Kidney epithelial cell (primary cell): ENCODE measurements around the gene FLRT1. TPM values are rescaled to one million over a fixed set of nuclear protein-coding genes. Genes with fewer than 3 reads are reported as not detected.

Experiments used
- DNase-seq: peaks from one replicate; pipeline ENCODE4 v3.0.0-alpha.2; 2010; ENCODE audit warnings: low read depth
- H3K27me3 ChIP-seq: 2 replicates; pipeline ENCODE4 v1.6.0; 2011; ENCODE audit warnings: low read length; ENCODE audit not compliant: control insufficient read depth, insufficient read depth
- H3K36me3 ChIP-seq: 2 replicates; pipeline ENCODE4 v1.5.1; 2011; ENCODE audit warnings: low read length; ENCODE audit not compliant: control insufficient read depth, insufficient read depth
- H3K4me3 ChIP-seq: 2 replicates; pipeline ENCODE4 v1.5.1; 2011; ENCODE audit warnings: low read depth, mild to moderate bottlenecking, control low read depth, low read length
- CTCF ChIP-seq: IDR thresholded peaks from 2 replicates; pipeline ENCODE4 v1.5.1; 2011; ENCODE audit warnings: mild to moderate bottlenecking, moderate library complexity, low read length, control low read depth, inconsistent platforms; ENCODE audit not compliant: insufficient read depth, poor library complexity, severe bottlenecking
- total RNA-seq: library from RNA; depleted of rRNA; stranded (reverse); fragments of >200 nt; gene quantifications from 2 replicates; pipeline ENCODE4 v1.2.3, GENCODE V29; 2015

FLRT1 gene
- total RNA-seq, 1 donor from 2014 or later: 0.13 TPM

GRCh38 chr11:64052436-64052835 lies 16.7 kb downstream of the FLRT1 start:
- H3K36me3 ChIP-seq: no peaks in the 10 kb centered on the region
- peaks cover 19% of the 10 kb centered on the region for H3K27me3 ChIP-seq
- TF ChIP-seq CTCF: no peak
- no peak for DNase-seq
- H3K4me3 ChIP-seq: no peak overlapping the region

- Histone ChIP-seq H3K4me3 (no peak overlapping the region), H3K27me3 (peaks cover 22% of the 10 kb centered on the region), H3K36me3 (no peaks in the 10 kb centered on the region)
- no peak for DNase-seq
- no peak for TF ChIP-seq CTCF
Measured at GRCh38 chr11:64052938-64053622, 17.3 kb downstream of the FLRT1 start.

GRCh38 chr11:64053699-64054098 lies 18.0 kb downstream of the FLRT1 start:
- DNase-seq: no peak
- no peak for TF ChIP-seq CTCF
- Histone ChIP-seq H3K4me3 (no peak overlapping the region), H3K36me3 (no peaks in the 10 kb centered on the region), H3K27me3 (peaks cover 29% of the 10 kb centered on the region)

- no peaks in the 10 kb centered on the region for H3K36me3 ChIP-seq
- TF ChIP-seq CTCF: no peak
- no peak for DNase-seq
- peaks cover 41% of the 10 kb centered on the region for H3K27me3 ChIP-seq
- no peak overlapping the region for H3K4me3 ChIP-seq
Measured at GRCh38 chr11:64055077-64055476, 19.3 kb downstream of the FLRT1 start.

GRCh38 chr11:64056213-64056785 lies 20.6 kb downstream of the FLRT1 start:
- TF ChIP-seq CTCF: no peak
- Histone ChIP-seq H3K36me3 (no peaks in the 10 kb centered on the region), H3K4me3 (no peak overlapping the region), H3K27me3 (peaks cover 53% of the 10 kb centered on the region)
- DNase-seq: no peak

- DNase-seq: no peak
- Histone ChIP-seq H3K4me3 (no peak overlapping the region), H3K36me3 (no peaks in the 10 kb centered on the region), H3K27me3 (peaks cover 57% of the 10 kb centered on the region)
- no peak for TF ChIP-seq CTCF
Measured at GRCh38 chr11:64056861-64057260, 21.1 kb downstream of the FLRT1 start.
